CD4-positive, alpha-beta T cell treated with Interleukin-15 for 1 hour (primary cell): Measurements from ENCODE around the gene SMDT1.
"Not testable (repeated sequence)": the region's sequence is repeated elsewhere in the genome, so short reads cannot be mapped to it uniquely, and the experiment has no call there.

Experiments used
- DNase-seq: peaks from one replicate; pipeline ENCODE4 v3.0.0-alpha.2; 2020

Gene SMDT1

GRCh38 chr22:42071508-42071907 is 8.0 kb upstream of the SMDT1 start:
- DNase-seq, result not testable (repeated sequence)

- DNase-seq, result no peak
Measured at GRCh38 chr22:42072606-42073330, 6.7 kb upstream of the SMDT1 start.

- no peak for DNase-seq
Measured at GRCh38 chr22:42073621-42074041, 5.9 kb upstream of the SMDT1 start.

- DNase-seq, result peak; percentile 63
Measured at GRCh38 chr22:42074132-42074811, 5.2 kb upstream of the SMDT1 start, which contains the start of gene PHETA2. TSS of gene PHETA2 (plus strand) at chr22:42074248. CDS start at chr22:42077294, 3,046 bp downstream.

GRCh38 chr22:42074846-42075676 is 4.4 kb upstream of the SMDT1 start:
- DNase-seq, result no peak

- DNase-seq, result no peak
Measured at GRCh38 chr22:42076764-42077485, 2.6 kb upstream of the SMDT1 start.

GRCh38 chr22:42077486-42078125 is 1.9 kb upstream of the SMDT1 start:
- no peak for DNase-seq

GRCh38 chr22:42078469-42079318 is 806 bp upstream of the SMDT1 start:
- no peak for DNase-seq

- no peak for DNase-seq
Measured at GRCh38 chr22:42080287-42080686, 787 bp downstream of the SMDT1 start.

GRCh38 chr22:42083119-42083518 is 3.6 kb downstream of the SMDT1 start:
- DNase-seq, result no peak

GRCh38 chr22:42084874-42085273 is 5.4 kb downstream of the SMDT1 start:
- DNase-seq, result no peak

GRCh38 chr22:42086051-42086450 is 6.6 kb downstream of the SMDT1 start:
- no peak for DNase-seq

- DNase-seq, result peak; percentile 100
Measured at GRCh38 chr22:42090596-42091454, 11.3 kb downstream of the SMDT1 start, which contains the start of gene NDUFA6. TSS of gene NDUFA6 (minus strand) at chr22:42090772. CDS start at chr22:42090744, 28 bp downstream.

GRCh38 chr22:42091455-42091782 is 11.9 kb downstream of the SMDT1 start:
- DNase-seq, result no peak

- DNase-seq, result no peak
Measured at GRCh38 chr22:42101199-42101598, 21.7 kb downstream of the SMDT1 start.

GRCh38 chr22:42104332-42104860 is 24.9 kb downstream of the SMDT1 start:
- not testable (repeated sequence) for DNase-seq

- no peak for DNase-seq
Measured at GRCh38 chr22:42108848-42109247, 29.3 kb downstream of the SMDT1 start.

- DNase-seq, result no peak
Measured at GRCh38 chr22:42111798-42112197, 32.3 kb downstream of the SMDT1 start.

GRCh38 chr22:42112793-42113192 is 33.3 kb downstream of the SMDT1 start:
- not testable (repeated sequence) for DNase-seq

- no peak for DNase-seq
Measured at GRCh38 chr22:42114721-42115120, 35.2 kb downstream of the SMDT1 start.
